NCI-H1694 treated with DMSO at 0.1 percent for 48 hours (cell line): ENCODE results near the gene CAMKK2.
"Not testable (repeated sequence)": the region's sequence is repeated elsewhere in the genome, so short reads cannot be mapped to it uniquely, and the experiment has no call there.

ENCODE experiments used
- DNase-seq: peaks from one replicate; lab custom pipeline; 2025; lab: John Stamatoyannopoulos, UW

The CAMKK2 gene

DNA sequence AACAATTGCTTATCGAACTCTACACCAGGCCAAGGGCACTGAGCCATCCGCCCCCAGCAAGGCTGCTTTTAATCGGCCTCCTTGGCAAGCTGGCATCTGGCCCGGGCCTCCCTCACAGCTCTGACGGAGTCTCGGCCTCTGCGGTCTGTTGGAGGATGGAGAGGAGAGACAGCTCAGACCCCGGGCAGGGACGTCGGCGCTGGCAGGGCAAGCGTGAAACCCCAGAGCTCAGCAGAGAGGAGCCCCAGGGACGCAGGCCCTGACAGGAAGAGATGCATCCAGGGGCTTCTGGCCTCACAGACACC, 17.5 kb downstream of the CAMKK2 start:
- DNase-seq, result no peak

DNA sequence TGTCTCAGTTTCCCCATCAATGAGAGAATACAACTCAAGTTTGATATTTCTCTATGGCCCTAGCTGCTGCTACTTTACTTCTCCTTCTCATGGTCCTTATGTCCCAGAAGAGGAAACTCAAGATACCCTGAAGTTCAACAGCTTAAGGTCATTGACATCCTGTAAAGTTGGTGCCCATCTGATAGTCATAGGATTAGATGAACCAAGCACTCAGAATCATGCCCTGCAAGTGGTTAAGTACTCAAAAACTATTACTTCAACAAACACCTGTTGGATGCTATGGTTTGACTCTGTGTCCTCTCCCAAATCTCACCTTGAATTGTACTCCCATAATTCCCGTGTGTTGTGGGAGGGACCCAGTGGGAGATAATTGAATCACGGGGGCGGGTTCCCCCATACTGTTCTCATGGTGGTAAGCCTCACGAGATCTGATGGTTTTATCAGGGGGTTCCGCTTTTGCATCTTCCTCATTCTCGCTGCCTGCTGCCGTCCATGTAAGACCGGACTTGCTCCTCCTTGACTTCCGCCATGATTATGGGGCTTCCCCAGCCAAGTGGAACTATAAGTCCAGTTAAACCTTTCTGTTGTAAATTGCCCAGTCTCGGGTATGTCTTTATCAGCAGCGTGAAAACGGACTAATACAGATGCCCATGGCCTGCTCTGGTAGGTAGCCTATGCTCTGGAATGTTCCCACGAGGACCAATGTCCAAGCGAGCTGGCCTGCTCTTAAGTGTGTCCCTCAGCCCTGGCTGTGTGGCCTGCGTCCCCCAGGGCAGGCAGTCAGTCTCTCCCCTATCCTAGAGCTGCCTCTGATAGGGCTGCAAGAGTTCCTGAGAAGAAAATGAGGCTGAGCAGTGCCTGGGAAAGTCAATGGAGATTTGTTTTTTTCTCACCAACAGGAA, 18.1 kb downstream of the CAMKK2 start:
- no peak for DNase-seq

- no peak for DNase-seq
These were observed 19.1 kb downstream of the CAMKK2 start for GRCh38 chr12:121277374-121277759.

- no peak for DNase-seq
These were observed 22.3 kb downstream of the CAMKK2 start for GRCh38 chr12:121274036-121274763.

DNA sequence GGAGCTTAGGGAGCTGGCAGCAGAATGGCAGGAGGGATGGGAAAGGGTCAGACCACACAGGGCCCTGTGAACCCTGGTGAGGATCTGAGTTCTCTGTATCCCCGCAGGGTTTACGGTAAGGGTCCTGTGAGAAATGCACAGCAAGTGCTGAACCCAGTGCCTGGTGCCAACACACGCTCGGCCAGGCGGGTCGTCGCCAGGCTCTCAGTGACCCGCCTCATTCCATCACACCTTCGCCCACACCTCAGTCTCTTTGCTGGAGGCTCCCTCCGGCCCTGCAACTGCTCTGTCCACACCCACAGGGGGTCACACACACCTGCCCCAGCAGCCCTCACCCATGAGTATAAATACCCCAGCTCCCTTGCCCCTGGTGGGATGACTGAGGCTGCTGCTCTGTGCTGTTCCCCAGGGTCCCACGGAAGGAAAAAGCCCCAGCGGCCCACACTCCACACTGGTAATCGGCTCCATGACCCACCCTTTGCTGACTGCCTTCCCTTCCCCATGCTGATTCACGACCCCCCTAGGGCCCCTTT, 23.1 kb downstream of the CAMKK2 start:
- DNase-seq, result no peak

GRCh38 chr12:121267822-121268221, 28.7 kb downstream of the CAMKK2 start:
- DNase-seq, result no peak

GRCh38 chr12:121264951-121265515, 31.5 kb downstream of the CAMKK2 start:
- no peak for DNase-seq

DNA sequence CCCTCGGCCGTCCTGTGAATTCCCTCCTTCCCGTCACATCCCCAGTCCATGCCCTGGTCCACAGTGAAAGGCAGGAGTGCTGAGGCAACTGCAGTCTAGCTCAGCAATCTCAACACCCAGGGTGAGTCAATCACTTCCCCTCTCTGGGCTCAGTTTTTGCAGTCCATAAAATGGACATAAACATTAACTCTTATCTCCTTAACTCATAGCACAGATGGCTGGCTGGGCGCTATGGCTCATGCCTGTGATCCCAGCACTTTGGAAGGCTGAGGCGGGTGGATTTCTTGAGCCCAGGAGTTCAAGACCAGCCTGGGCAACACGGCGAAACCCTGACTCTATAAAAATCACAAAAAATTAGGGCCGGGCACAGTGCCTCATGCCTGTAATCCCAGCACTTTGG, 32.4 kb downstream of the CAMKK2 start:
- DNase-seq, result no peak

GRCh38 chr12:121263206-121263935, 33.1 kb downstream of the CAMKK2 start:
- DNase-seq, result no peak

DNA sequence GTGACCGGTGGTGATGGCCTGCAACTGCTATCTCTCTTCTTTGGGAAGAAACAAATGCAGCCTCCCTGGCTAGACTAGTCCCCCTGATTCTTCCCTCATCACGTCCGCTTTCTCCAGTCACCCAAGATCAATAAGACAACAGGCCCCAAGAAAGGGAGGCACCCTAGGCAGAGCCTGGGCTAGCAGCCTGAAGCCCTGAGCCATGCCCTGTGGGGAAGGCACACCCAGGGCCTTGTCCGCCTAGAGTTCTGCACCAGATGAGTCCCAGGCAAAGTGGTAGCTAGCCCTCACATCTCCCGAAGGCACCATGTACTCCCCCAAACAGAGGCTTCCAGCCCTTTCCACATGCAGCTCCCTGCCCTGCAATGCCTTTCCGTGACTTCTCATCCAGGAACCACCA, 35.1 kb downstream of the CAMKK2 start:
- DNase-seq, result no peak

GRCh38 chr12:121260091-121260490, 36.4 kb downstream of the CAMKK2 start:
- no peak for DNase-seq

DNA sequence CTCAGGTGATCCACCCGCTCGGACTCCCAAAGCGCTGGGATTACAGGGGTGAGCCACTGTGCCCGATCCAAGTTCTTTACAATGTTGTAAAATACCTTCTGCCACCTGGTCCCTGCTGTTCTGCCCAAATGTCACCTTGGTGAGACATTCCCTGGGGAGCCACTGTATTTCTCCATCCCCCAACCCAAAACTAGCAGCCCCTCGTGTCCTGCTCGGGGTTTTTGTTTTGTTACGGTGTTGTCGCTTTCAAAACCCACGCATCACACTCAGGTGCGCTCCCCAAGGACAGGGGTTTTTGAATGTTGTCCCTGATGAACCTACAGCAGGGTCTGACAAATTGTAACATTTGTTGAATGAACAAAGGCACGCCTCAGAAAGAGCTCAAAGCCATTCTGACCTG, 37.4 kb downstream of the CAMKK2 start:
- no peak for DNase-seq

GRCh38 chr12:121257704-121258449, 38.6 kb downstream of the CAMKK2 start:
- not testable (repeated sequence) for DNase-seq

DNA sequence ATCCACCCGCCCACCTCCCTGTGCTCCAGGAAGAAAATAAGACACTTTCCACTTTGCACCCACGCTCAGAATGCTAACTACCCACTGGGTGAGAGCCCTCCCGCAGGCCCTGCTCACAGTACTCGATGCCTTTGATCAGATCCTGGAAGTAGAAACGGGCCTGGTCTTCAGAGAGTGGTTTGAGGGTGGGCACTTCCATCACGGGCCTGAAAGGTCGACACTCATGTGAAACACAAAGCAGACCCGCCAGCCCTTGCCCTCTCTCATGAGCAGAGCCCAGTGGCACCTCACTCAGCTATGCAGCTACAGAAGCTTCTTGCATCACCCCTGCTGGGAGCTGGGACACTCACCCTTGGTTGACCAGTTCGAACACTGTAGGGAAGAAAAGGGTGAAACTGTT, 41.1 kb downstream of the CAMKK2 start:
- no peak for DNase-seq

DNA sequence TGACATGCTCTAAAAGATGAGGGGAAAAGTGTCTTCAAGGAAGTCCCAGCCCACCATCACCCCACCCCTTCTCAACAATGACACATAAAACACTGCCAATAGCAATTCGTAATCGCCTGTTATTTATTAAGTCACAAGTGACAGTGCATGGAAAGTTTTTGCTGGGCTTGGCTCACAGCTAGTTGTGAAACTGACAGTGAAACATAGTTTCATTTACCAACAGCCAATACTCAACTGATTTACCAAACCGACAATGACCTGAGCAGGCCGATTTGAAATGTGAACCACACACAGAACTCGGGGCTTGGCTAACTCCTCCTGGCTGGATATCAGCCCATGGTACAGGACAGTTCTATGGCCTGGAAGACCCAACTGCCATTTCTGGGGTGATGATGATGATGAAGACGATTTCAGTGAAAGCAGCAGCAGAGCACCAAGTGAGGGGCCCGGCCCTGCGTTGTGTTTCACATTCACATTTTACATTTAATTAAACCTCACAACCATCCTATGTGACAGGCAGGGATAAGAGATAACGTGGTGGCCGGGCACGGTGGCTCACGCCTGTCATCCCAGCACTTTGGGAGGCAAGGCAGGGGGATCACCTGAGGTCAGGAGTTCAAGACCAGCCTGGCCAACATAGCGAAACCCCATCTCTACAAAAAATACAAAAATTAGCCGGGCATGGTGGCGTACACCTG, 42.7 kb downstream of the CAMKK2 start:
- no peak for DNase-seq

DNA sequence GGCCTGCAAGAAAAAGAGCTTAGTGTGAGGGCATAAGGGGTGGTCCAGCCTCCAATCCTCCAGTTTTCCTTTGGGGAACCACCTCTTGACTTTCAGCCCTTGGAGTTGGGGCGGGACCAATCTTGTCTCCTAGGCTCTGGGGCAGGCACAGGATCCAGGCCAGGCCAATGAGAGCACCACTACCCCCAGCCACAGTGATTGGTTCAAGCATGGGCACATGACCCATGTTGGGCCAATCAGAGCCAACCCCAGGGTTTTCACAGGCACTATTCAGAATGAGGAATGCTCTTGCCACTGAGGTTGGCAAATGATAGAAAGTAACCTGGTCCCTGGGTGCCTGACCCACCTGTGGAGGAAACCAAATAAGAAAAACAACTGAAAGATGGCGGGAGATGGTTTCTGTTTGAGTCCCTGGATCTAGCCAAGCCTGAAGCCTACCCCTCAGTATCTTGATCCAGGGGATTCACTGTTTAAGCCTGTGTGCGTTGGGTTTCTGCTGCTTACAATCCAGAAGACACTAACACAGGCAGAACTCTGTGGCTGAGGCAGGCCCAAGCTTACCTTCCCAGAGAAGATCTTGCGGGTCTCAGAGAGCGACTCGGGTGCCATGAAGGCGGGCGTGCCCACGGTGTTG, 43.7 kb downstream of the CAMKK2 start:
- DNase-seq, result no peak

GRCh38 chr12:121251838-121252237, 44.7 kb downstream of the CAMKK2 start:
- DNase-seq, result no peak

DNA sequence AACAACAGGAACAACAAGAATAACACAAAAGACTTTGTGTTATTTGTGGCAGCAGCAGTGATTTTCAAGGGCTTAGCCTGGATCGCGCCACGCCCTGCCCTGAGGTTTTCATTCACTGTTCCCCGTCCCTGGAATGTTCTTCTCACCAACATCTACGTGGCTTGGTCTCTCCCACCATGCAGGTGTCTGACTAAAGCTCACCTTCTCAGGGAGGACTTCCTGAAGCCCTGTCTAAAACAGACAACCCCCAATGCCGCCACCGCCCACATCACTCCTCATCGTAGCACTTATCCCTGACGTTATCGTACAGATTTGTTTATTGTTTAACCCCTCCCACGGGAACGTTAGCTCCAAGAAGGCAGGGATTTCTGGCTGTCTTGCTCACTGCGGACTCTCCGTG, 46.1 kb downstream of the CAMKK2 start:
- no peak for DNase-seq

- no peak for DNase-seq
These were observed 47.9 kb downstream of the CAMKK2 start for GRCh38 chr12:121248622-121249021.

DNA sequence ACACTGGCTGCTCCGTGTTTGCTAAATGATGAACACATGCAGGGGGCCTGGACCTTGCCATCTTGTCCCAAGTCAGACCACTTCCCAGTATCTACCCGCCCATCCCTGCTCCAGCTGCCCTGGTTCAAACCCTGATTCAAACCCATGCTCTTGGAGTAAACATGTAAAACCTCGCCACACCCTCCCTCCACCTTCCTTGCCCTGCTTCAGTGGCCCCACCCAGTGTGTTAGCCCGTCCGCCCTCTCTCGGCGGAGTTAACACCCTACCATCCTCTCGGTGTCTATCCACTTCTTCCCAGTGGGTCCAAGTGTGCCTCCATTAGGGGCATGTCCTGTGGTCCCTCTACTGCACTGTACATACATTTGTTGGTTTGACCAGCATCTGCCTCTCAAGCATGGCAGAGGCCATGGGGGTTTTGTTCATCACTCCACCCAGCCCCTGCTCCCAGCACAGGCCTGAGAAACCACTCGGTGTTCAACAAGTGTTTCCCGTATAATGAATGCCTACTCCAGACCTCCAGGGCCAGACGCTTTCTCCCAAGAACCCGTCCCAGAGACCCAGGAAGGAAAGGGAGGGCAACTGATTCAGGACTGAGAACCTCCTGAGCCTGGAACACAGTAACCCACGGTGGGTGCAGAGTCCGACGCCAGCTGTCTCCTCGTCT, 49.5 kb downstream of the CAMKK2 start:
- no peak for DNase-seq
